GM19193 (cell line): ENCODE measurements around the gene LCOR.

Experiments used
- POLR2A ChIP-seq: IDR thresholded peaks from 4 replicates; pipeline ENCODE4 v1.6.1; 2011; ENCODE audit not compliant: insufficient read depth, insufficient read length; ENCODE audit errors: extremely low read depth

The LCOR gene

DNA sequence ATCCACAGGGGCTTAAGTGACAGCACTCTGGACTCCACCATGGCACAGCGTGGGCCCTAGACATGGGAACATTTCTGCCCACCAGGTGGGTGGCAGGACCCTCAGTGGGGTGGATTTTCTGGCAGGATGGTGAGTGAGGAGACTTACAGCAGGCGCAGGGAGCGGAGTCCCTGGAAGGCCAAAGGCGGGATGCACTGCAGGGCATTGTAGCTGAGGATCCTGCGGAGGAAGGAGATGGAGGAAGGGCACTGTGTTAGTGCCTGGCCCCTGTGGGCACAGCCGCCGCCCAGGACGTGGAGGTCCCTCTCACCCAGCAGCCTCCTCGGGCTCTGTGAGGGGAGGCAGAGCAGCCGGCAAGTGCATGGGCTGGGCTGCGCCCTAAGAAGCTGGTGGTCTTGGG lies 199.4 kb downstream of the LCOR start:
- no peak for TF ChIP-seq POLR2A

DNA sequence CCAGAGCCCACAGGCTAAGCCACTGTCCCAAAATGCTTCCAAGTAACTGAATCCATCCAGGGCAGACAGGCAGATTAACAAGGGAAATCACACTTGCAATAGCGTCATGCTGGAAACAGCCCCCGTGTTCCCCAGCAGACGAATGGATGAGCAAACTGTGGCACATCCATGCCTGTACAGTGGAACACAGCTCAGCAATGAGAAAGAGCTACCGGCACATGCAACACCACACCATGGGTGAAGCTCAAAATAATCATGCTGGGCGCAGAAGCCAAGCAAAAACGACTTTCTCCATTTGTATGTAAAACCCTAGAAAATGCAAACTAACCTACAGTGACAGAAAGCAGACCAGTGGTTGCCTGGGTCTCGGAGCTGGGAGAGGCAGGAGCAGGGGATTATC lies 200.5 kb downstream of the LCOR start:
- TF ChIP-seq POLR2A, result no peak

DNA sequence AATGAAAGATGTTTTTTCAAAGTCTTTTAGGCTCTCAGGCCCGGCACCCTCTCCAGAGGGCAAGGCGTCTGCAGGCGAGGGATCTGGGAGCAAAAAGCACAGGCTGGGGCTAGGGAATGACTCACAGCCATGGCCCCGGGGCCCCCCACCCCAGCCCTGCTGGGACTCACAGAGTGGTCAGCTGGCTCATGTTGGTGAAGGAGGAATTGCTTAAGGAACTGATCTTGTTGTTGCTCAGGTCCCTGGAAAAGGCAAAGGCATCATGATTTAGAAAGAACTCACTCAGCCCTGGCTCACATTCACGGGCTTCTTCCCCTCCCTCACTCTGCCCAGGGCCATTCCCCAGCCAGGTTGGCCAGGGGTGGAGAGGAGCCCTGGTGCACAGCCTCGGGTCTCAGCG lies 202.2 kb downstream of the LCOR start:
- no peak for TF ChIP-seq POLR2A

DNA sequence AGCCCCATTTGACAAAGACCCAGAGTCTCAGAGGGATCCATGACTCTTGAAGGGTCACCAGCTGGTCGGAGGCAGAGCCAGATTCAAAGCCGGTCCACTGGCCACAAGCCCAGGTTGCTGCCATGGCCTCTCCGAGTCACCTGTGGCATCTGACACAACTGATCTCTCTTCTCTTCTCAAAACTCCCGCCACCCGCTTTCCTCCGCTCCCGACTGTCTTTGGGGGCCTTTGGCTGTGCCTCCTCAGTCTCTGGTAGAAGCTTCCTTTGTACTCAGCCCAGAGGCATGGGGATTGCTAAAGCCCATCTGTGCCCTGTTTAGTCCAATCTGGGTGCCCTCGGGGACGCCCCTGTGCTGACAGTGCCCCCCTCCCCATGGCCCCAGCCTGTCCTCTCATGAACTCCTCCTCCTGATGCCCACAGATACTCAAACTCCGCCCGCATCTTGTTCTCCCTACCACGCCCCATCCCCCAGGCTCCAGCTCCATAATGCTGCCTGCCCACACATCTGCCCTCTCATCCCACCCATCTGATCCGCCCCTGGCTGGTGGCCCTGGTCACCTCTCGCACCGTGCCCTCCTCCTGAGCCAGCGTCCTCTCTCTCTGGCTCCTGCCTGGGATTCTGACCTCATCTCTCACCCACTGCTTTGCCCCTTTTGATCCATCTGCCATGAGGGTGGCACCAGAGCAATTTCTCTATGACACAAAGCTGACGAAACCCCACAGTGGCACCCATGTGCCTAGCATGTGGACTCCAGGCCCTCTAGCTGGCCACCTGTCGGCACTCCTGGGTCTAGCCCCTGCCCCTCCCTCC lies 203.1 kb downstream of the LCOR start:
- no peak for TF ChIP-seq POLR2A

DNA sequence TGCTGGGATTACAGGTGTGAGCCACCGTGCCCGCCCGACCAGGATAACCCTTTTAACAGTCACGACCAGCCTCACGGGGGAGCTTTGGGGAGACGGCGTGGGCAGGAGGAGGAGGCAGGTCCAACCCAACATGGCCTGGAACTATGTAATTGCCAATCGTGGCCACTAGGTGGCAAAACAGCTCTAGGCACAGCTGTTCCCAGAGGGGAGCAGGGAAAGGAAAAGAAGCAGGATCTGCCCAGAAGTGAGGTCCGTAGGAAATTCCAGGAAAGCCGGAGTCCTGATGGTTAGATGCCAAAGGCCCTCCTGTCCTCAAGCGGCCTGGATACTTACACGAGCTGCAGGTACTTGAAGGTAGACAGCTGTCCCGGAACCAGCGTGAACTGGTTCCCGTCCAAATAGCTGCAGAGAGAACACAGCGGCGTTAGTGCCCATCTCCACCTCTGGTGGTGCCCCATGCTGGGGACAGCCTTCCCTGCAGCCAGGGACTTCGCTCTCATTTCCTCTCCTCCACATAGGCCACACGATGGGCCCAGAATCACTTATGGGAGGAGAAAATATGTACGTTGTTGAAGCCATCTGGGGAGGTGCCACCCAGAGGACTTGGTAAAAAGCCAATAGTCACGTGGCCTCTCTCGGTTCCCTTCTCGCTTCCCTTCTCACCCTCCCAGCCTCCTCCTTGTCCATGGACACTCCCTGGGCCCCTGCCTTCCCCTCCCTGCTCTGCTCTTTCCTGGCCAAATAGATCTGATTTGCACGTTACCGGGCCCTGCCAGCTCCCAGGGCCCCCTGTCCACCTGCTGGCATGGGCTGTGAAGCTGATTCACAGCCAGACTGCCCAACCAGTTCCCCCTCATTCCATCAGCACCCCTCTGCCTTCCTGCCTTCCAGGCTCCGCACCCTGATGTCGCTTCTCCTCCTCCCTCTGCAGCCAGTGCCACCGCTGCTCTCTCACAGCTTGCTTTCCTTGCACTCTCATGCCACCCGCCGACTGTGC lies 205.6 kb downstream of the LCOR start:
- TF ChIP-seq POLR2A, result no peak

DNA sequence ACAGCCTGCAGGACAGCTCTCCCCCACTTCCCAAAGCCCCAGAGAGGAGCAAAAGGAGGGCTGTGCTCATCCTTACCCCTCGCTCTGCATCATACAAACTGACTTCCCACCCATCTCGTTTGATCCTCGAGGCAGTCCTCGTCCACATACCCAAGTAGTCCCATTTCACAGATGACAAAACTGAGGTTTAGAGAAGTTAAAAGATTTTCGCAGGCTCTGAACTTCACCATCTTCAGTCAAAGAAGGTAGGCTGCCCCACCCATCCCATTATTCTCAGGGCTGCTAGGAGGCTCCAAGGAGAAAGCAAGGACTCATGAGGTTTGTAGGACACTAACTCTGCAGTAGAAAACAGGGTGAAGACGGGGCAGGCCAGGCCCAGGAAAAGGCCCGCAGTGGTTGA lies 206.6 kb downstream of the LCOR start:
- no peak for TF ChIP-seq POLR2A

DNA sequence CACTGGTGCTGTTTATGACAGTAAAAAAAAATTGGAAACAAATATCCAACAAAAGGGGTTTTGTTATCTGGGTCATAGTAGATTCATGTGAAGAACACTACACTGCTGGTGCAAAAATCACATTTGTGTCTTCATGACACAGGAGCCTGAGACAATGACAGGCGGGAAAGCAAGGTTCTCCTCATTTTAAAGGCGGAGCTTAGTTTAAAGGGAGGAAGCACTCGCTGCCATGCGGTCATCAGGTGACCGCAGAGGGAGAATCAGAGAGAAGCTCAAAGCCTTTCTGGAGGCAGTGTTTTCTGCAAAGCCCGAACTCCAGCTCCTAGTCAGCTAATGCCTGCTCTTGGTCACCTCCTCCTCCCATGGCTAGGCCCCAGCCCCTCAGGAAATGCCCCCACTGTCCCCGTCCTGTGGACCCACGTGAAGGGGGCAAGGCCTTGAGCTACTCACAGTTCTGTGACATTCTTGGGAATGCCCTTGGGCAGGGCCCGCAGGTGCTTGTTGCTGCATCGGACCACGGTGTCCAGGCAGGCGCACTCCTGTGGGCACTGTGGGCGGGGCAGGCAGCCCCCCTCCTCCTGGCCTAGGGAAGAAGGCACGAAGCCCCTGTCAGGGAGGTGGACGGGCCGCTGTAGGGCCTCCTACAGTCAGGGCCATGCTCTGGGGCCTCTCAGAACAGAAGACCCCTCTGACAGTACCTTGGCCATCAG lies 207.6 kb downstream of the LCOR start:
- TF ChIP-seq POLR2A, result no peak

DNA sequence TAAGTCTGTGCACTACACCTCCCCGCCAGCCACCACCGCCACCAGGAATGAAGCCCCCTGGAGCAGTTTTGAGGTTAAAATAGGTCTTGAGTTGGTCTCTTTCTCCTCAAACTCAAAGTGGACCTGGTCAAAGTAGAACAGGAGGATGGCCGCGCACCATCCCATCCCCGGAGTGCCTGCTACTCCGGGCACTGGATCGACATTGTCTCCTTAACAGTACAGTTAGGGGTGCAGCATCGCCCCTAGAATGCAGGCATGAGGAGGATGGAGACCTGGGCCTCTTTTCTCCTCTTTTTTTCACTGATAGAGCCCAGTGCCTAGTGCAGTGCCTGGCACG lies 208.1 kb downstream of the LCOR start:
- no peak for TF ChIP-seq POLR2A

DNA sequence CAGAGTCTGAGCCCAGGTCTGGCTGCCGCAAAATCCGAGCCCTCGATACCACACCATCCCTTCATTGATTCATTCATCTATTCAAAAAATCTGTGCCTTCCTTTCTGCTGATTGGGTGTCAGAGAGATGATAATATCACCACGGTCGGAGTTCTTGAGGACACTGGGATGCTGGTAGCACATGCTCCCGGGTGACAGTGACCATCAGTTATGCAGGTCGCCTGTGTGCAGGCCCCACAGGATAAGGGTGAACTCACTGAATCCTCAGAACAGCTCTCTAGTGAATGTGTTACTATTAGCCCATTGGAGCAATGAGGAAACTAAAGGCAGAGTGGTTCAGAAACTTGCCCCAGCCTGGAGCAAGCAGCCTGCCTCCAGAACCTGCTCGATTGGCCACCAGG lies 208.6 kb downstream of the LCOR start:
- no peak for TF ChIP-seq POLR2A

DNA sequence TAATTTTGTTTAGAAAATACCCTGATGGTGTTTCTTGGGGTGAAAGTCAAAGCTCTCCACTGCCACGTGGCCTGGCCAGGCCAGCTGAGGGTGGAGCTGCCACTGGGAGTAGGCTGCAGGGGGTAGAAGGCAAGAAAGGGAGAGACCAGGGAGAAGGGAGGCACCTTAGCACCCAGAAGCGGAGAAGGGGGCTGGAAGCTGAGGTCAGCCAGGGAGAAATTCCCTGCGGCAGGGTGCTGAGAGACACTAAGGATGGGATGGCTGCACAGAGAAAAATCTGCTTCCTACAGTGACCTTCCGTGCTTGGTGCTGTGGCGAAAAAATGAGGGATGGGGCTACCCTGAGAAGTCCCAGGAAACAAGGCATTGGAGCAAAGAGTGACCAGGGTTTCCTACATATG lies 210.0 kb downstream of the LCOR start:
- no peak for TF ChIP-seq POLR2A

DNA sequence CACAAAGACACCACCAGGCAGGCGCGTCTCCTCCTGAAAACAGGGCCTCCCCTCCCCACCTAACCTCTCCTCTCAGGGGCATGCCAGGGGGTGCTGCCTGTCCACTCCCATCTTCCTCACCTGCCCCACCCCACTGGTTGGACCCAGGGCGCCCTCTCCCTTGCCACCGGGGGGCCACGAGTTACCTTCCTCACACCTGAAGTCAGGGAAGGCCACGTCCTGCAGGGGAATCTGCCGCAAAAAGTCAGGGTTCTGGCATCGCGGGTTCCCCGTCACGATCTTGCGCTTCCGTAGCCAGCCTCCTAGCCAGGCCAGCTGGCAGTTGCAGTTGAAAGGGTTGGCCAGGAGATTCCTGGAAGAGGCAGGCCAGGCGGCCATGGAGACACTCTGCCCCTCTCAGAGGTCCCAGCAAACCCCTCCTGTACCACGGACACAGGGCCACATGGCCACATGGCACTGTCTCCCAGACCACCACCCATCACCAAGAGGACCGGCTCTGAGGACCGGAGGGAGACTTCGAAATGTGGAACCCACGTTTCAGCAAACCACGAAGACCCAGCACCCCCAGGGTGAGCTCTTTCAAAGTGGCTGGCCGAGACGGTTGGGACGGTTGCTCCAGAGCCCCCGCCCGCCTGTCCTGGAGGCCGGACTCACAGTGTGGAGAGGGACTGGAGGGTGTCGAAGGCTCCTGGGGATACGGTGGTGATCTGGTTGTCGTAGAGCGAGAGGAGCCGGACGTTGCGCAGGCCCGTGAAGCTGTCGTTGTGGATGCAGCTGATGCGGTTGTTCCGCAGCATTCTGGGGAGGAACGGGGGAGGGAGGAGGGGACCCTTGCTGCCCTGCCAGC lies 210.8 kb downstream of the LCOR start:
- TF ChIP-seq POLR2A, result no peak

DNA sequence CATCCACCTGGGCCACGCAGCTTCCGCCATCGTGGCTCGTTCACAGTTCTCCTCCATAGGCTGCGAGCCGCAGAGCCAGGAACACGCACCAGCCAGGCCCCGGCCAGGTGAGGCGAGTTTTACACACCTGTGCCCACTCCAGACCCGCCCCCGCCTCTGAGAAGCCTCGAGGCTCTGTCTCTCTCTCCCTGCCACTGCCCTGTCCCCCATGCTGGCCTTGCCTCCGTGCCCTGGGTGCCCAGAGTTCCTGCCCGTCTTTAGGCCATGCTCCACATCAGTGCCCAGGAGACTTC lies 211.4 kb downstream of the LCOR start:
- TF ChIP-seq POLR2A, result no peak
